GM18511 (cell line): ENCODE measurements around the gene PRTG.
A peak's percentile ranks its signal among the peaks of the same experiment; 100 is the strongest.
"Not testable (repeated sequence)": the region's sequence is repeated elsewhere in the genome, so short reads cannot be mapped to it uniquely, and the experiment has no call there.

Source experiments
- ATAC-seq: cut with Tn5 transposase; IDR thresholded peaks from one replicate; pipeline ENCODE4 v1.9.1; 2021; ENCODE audit warnings: mild to moderate bottlenecking, moderate library complexity; ENCODE audit not compliant: unreplicated experiment

Gene PRTG

DNA sequence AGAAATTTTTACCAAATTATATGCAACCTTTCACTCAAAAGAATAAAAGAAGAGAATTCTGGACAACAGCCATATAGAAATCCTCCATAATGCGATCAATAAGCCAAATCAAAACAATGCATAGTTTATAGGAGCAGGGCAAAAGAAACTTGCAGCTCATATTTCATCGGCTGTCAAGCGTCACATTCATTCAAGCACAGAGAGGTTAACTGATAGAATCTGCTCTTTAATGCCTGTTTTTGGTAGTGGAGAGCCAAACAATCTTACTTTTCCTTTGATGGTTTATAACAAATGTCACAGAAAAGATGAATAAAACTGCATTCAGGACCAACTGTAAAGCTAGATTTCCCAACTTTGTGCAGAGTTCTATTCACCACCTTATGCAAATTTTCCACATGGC lies 35.4 kb downstream of the PRTG start:
- ATAC-seq: no peak

DNA sequence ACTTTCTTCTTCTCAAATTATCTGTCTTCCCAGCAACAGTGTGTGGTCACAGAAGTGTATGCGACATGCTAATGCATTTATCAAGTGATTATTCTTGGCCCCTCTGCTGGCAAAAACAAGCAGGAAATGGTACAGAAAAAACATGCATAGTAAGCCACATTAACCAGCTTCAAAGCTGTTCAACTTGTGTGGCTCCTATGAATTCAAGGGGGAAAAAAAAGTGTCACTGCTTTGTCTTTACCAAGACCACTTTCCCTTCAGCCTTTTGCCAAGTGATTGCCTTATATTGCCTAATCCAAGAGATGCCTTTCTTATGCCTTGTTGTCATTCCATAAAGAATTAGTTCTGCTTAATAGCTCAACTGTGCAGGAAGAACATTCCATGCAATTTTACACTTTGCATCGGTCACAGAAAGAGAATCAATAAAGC lies 39.1 kb downstream of the PRTG start:
- ATAC-seq: no peak

DNA sequence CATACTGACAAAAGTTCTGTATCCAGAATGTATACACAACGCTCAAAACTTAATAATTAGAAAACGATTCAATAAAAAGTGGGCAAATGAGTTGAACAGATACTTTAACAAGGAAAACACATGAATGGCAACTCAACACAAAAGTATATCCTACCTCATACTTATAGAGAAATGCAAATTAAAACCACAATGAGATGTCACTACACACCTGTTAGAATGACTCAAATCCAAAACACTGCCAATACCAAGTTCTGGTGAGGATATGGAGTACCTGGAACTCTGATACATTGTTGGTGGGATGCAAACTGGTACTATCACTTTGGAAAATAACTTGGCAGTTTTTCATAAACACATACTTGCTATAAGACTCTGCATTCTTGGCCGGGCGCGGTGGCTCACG lies 42.1 kb downstream of the PRTG start:
- no peak for ATAC-seq

DNA sequence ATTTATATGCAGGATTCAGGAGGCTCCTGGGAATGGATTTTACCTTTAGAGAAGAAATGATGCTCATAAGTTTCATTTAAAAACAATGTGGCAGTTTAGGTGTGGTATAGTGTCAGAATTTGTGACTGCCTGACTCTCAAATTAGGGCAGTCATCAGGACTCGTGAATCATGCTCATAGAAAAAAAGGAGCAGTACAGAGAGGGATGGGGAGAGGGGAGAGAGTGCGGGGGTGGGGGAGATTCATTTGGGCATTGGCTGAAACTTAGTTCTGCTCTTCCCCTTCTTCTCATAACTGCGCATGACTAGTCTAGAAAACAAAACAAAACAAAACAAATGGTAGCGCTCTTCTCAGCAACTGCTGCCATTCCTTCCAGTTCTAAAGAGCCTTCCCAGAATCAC lies 44.3 kb downstream of the PRTG start:
- no peak for ATAC-seq

DNA sequence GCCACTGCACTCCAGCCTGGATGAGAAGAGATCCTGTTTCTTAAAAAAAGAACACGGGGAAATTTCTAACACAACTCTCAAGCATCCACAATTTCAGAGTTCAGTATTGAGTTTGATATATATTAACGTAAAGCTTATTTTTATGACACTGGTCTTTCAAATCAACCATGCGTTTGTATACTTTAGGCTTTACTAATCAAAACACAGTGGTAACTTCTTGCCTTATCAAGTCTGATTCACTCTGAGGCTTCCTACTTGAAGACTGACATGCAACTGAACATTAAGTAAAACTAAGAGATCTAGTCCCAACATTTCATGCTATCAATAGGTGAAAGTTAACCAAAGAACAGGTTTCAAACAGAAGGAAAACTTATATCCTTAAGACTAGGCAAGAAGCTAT lies 46.7 kb downstream of the PRTG start:
- no peak for ATAC-seq

DNA sequence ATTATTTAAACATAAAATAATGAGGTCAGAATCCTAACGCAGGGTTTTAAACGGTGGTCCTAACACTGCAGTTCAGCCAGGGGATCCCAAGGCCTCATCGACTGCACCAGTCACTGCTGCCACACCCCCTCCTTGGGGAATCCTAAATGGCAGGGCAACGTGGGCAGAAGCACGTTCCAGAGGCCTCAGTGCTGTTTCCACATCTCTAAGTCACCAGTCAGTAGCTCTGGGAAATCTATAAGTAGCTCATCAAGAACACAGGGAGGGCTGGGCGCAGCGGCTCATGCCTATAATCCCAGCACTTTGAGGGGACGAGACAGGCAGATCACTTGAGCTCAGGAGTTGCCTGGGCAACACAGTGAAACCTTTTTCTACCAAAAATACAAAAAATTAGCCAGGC lies 47.5 kb downstream of the PRTG start:
- no peak for ATAC-seq

DNA sequence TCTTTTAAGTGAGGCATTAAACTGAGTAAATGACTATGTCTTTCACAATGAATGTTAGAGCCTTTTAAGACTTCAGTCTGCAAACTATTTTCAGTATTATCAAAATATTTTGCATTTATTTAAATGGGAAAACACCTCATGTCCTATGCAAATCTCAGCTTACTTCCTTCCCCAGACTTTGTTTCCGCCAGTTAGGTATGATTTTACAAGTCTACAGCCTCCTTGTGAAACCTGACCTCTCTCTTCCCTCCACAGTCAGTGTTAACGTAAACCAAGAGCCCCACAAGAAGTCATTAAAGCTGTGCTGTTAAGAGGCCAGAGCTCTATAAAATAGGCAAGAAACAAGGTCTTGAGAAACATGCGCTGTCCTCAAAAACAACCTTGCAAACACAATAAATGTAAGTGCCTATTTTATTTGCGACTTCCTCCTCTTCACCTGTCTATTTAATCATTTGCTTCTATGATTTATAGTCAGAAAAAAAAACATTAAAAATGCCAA lies 48.3 kb downstream of the PRTG start:
- peak; percentile 97 for ATAC-seq

DNA sequence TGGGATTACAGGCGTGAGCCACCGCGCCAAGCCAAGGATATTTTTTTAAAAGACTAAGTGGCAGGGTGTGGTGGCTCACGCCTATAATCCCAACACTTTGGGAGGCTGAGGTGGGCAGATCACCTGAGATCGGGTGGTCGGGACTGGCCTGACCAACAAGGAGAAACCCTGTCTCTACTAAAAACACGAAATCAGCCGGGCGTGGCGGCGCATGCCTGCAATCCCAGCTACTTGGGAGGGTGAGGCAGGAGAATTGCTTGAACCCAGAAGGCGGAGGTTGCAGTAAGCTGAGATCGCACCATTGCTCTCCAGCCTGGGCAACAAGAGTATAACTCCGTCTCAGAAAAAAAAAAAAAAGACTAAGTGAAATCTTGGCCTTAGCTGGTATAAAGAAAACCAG lies 49.8 kb downstream of the PRTG start:
- ATAC-seq: not testable (repeated sequence)

DNA sequence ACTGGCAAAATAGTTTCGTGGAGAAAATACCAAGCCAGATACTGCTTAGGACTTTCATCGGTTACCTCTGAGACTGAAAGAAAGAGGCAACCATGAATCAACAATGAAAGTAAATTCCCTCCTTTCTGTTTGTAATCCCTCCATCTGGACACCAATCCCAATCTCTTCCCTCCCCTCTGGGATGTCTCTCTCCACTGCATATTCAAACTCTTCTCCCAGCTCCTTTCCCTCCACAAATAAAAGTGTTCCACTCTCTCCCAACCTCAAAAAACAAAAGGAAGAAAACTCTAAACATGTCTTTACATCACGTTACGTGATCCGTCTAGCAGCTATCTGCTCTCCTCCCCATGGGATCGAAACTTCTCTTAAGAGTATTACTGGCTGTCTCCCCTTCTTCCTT lies 55.2 kb downstream of the PRTG start:
- ATAC-seq: no peak

DNA sequence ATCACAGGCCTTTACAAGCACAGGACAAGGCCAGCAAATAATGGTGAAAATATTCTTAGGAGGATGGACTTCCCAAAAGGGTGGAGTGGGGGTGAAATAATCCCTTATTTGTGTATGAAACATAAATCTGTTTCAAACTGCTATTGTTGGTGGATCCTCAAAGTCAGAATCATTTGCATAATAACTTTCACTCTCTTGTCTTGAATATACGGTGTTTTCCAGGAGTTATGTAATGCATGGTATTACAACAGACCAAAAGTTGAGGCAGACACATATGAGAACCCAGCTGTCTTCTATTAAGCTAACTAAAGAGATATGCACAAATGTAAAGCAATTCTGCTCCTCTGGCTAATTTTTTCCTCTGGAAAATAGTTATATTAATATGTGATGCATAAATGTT lies 57.7 kb downstream of the PRTG start:
- peak; percentile 82 for ATAC-seq

DNA sequence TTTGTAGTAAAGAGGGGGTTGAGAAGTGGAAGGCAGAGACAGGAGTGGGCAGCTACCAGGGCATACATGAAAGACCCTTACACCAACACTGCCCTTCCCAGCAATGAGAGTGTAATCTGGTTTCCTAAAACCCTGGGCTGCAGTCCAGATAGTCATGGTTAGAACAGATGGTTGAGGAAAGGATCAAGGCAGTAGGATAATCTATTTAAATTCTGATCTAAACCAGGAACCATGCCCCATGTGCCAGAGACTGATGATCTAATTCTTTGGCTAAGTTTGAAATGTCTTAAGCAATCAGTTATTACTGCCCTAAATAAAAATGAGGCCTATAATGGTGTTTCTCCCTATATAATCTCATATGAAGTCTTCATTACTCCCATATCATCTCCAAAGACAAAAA lies 59.6 kb downstream of the PRTG start:
- no peak for ATAC-seq

DNA sequence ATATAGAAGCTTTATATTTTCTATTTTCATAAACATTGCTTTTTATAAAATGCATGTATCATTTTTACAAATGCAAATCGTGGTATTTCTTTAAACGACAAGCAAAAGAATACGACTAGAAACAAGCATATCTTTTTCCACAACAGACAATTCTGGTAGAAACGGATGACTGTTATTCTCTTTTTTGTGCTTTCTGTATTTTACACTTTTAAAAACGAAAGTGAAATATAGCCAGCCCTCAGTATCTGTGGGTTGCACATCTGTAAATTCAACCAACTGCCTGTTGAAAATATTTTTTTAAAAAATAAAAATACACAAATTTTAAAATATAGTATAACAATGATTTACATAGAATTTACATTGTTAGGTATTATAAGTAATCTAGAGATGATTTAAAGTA lies 61.3 kb downstream of the PRTG start:
- ATAC-seq: peak; percentile 64

DNA sequence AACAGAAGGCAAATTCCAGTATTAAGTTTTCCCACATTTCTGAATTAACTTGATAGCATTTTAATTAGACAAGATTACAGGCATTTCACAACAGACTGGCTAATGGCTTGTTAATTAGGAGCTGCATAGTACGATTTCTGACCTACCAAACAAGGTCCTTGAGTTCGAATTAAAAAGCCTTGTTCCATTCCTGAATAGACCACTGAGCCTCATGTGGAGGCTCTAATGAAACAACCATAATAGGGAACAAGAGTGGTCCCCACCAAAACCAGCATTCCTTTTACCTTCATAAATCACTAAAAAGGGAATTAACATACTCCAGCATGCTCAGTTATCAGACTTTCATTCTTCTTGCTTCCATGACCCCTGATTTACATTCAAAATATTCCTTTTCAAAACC lies 66.4 kb downstream of the PRTG start:
- no peak for ATAC-seq

DNA sequence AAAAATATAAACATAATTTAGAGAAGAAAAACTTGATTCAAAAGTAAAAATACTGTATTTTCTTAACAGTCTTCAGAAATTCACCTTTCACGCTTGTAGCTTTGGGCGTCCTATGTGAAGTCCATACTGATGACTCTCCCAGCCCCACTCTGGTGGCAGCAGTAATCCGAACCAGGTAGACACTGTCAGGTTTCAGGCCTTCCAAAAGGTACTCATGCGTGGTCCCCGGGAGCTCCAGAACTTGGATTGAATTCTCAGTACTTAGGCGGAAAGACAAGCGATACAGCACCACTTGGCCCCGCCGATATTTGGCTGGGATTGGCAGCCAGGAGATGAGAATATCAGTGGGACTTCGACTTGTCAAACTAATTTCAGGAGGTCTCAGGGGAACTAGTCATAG lies 69.7 kb downstream of the PRTG start:
- no peak for ATAC-seq

DNA sequence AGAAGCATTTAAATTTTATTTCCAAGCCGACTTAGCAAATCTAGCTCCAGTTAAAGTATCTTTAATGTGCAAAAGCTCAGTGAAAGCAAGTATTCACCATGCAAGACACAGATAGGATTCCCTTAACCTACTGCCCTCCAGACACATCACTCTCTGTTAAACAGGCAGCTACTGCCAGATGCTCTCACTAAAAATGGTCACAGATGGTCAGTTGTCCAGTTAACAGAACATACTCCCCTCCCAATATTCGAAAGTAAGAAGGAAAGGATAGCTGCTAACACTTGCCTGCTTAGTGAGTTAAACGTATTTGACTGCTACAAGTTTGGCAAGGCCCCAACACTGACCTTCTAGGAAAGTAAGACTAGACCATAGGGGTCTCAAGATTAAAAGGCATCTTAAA lies 73.7 kb downstream of the PRTG start:
- ATAC-seq: no peak

DNA sequence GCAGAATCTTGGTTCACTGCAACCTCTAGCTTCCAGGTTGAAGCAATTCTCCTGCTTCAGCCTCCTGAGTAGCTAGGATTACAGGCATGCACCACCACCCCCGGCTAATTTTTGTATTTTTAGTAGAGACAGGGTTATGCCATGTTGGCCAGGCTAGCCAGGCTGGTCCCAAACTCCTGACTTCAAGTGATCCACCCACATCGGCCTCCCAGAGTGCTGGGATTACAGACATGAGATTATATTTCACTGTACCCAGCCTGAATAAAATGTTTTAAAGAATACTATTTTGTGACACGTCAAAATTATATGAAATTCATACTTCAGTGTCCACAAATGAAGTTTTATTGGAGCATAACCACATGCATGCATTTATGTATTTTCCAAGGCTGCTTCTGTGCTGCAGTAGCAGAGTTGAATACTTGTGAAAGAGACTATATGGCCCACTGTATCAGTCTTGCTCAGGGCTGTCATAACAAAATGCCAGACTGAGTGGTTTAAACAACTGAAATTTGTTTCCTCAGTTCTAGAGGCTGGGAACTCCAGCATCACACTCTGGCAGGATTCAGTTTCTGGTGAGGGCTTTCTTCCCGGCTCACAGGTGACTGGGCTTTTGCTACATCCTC lies 77.2 kb downstream of the PRTG start:
- ATAC-seq: no peak

DNA sequence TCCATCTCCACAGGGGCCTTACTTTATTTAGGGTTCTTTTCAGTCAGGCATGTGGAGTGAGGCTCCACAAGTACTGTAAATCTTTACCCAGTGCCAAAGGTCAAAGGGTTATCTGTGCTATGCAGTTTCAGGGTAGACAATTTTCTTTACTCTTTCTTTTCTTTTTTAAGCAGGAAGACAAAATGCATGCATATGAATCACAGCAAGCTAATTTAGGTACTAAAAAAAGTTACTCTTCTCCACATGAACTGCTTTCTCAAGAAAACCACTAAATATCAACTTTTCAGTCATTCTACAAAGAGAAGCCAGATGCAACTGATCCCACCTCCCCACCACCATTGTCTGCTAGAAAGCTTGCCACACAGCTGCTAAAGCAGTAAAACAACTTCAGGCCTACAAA lies 81.5 kb downstream of the PRTG start:
- ATAC-seq: no peak

DNA sequence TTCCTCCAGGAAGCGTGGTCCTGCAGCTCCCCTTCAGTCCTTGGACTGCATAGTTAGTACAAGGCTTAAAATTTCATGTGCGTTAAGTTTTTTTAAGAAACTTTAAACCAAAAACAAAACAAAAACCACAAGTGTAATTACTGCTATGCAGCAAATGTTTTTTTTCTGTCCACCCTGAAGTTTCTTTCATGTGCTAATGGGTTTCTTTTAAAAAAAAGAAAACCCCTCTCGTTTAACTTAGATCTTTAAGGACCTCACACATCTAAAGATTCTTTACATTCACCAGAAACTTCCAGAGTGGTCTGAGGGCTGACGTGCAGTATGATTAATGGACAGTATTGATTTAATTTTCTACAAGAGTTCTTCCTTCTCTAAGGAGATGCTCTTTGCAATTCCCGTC lies 82.8 kb downstream of the PRTG start:
- no peak for ATAC-seq

DNA sequence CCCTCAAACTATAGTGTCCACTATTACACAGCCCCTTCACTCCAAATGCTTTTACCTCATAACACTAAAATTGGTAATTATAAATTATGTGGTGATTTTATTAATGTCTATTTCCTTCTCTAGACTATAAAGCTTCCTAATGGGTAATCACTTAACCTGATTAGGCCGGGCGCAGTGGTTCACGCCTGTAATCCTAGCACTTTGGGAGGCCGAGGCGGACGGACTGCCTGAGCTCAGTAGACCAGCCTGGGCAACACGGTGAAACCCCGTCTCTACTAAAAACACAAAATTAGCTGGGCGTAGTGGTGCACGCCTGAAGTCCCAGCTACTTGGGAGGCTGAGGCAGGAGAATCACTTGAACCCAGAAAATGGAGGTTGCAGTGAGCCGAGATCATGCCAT lies 83.5 kb downstream of the PRTG start:
- no peak for ATAC-seq

DNA sequence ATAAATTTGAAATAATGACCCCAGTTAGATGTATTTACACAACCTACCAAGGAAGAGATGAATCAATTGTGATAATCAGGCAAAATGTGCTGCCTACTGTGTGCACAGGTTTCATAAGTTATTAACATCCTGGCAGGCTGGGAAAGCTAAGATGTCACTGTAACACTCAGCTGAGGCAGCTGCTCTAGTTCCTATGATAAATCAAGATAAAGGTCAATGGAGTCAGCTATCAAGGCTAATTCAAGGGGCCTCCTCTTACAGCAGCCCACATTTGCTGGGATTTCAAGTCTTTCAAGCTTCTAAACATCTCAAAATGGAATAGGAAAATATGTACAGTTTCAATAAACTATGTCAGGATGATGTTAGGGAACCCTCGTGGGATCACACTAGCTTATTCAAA lies 84.1 kb downstream of the PRTG start:
- no peak for ATAC-seq

DNA sequence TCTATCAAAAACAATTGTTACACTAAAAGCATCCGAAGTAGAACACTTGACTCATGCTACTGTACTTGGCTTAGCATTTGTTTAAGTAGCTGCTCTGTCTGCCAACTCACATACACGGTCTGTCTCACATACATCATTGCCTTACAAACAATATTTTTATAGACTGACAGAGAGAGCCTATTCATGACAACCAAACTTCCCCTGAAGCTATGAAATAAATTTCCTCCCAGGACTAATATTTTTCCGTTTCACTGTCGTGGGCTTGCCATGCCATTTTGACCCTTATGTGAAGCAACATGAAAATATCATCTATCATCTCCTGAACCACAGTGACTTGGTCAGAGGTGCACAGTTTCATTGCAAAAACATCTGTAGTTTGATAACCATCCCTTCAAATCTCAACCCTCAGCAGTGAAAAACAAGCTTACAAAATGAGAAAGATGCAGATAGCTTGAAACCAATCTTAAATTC lies 88.4 kb downstream of the PRTG start:
- ATAC-seq: no peak

DNA sequence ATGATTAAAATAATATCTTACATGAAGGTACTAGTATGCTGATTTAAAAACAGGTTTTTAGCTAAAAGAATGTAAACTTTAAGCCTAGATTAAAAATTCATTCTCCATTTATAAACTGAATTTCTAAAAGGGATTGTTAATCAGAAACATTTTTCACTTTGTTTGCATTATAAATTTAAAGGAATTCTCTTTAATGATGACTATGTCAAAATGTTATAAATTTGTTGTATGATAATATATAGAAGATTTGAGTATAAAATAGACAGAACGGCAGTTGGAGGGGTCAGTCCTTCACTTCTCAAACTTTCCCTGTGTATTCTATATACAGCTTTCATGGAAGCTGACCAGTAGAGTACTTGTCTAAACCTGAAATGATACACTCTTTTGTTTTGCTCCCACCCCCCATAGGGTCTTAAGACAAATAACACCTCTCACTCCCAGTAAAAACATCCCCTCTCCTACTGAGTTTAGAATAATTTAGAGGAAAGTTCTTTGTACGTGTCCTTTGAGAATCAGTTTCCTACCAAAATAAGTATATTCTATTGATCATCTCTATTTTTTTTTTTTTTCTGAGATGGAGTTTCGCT lies 90.0 kb downstream of the PRTG start:
- ATAC-seq: no peak

DNA sequence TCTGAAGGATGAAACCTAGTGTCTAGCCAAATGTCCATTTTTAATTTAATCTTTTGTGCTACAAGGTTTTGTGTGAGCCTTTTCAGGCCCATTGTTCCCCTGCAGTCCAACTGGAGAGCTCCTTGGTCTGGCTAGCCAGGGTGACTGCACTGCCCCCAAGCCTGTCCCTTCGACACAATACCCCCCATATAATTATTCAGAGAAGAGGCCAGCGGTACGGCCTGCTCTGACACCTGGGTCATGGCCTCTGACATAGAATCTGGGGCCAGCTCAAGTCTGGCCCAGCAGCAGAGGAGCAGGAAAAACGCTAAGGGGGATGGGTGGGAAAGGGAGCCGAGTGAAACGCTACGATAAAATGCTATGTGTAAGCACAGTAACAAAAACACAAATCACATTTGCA lies 90.6 kb downstream of the PRTG start:
- ATAC-seq: no peak
